ENCODE measurements around the gene RPL29.

Gene RPL29

GRCh38 chr3:52024765-52025452 is 29.2 kb upstream of the RPL29 start:
- no peak for DNase-seq

- DNase-seq, result no peak
Measured at GRCh38 chr3:52023860-52024764, 28.4 kb upstream of the RPL29 start.

- DNase-seq, result no peak
Measured at GRCh38 chr3:52023101-52023770, 27.5 kb upstream of the RPL29 start.

- DNase-seq, result no peak
Measured at GRCh38 chr3:52022323-52023100, 26.8 kb upstream of the RPL29 start.

- no peak for DNase-seq
Measured at GRCh38 chr3:52021489-52022268, 26.0 kb upstream of the RPL29 start.

- DNase-seq, result no peak
Measured at GRCh38 chr3:52020796-52021195, 25.1 kb upstream of the RPL29 start.

GRCh38 chr3:52019352-52020080 is 23.8 kb upstream of the RPL29 start:
- DNase-seq, result no peak

GRCh38 chr3:52018319-52019000 is 22.8 kb upstream of the RPL29 start:
- no peak for DNase-seq

GRCh38 chr3:52017586-52017985 is 21.9 kb upstream of the RPL29 start:
- no peak for DNase-seq

- no peak for DNase-seq
Measured at GRCh38 chr3:52015438-52016228, 19.9 kb upstream of the RPL29 start.

- DNase-seq, result no peak
Measured at GRCh38 chr3:52014613-52015012, 18.9 kb upstream of the RPL29 start.

- DNase-seq, result no peak
Measured at GRCh38 chr3:52013802-52014598, 18.3 kb upstream of the RPL29 start.

GRCh38 chr3:52012699-52013098 is 17.0 kb upstream of the RPL29 start:
- no peak for DNase-seq

GRCh38 chr3:52010431-52010830 is 14.7 kb upstream of the RPL29 start:
- DNase-seq, result no peak

GRCh38 chr3:52007291-52007690 is 11.6 kb upstream of the RPL29 start:
- DNase-seq, result no peak

GRCh38 chr3:52006820-52007133 is 11.1 kb upstream of the RPL29 start:
- no peak for DNase-seq

GRCh38 chr3:52006017-52006819 is 10.5 kb upstream of the RPL29 start:
- DNase-seq, result no peak

- DNase-seq, result no peak
Measured at GRCh38 chr3:52005571-52005986, 9.9 kb upstream of the RPL29 start.
